Mononuclear cell (primary cell): ENCODE results near the gene PRIM2. TPM values are rescaled to one million over a fixed set of nuclear protein-coding genes. Genes with fewer than 3 reads are reported as not detected.
"Not testable (repeated sequence)": the region's sequence is repeated elsewhere in the genome, so short reads cannot be mapped to it uniquely, and the experiment has no call there.

ENCODE experiments used
- H3K27me3 ChIP-seq: 2 replicates; pipeline ENCODE4 v1.6.0; 2011; ENCODE audit warnings: low read length, control low read depth; ENCODE audit not compliant: insufficient read depth
- H3K4me1 ChIP-seq: 2 replicates; pipeline ENCODE4 v1.5.1; 2011; ENCODE audit warnings: mild to moderate bottlenecking, low read length, control low read depth; ENCODE audit not compliant: insufficient read depth
- H3K4me3 ChIP-seq: 2 replicates; pipeline ENCODE4 v1.5.1; 2011; ENCODE audit warnings: mild to moderate bottlenecking, low read length, moderate library complexity
- H3K9me3 ChIP-seq: 2 replicates; pipeline ENCODE4 v1.5.1; 2011; ENCODE audit warnings: low read depth, mild to moderate bottlenecking, control low read depth, low read length
- total RNA-seq: library from RNA; depleted of rRNA; stranded (reverse); fragments of >200 nt; gene quantifications from one replicate; pipeline ENCODE4 v1.2.3, GENCODE V29; 2012

Gene PRIM2
- 11.3 TPM for total RNA-seq

DNA sequence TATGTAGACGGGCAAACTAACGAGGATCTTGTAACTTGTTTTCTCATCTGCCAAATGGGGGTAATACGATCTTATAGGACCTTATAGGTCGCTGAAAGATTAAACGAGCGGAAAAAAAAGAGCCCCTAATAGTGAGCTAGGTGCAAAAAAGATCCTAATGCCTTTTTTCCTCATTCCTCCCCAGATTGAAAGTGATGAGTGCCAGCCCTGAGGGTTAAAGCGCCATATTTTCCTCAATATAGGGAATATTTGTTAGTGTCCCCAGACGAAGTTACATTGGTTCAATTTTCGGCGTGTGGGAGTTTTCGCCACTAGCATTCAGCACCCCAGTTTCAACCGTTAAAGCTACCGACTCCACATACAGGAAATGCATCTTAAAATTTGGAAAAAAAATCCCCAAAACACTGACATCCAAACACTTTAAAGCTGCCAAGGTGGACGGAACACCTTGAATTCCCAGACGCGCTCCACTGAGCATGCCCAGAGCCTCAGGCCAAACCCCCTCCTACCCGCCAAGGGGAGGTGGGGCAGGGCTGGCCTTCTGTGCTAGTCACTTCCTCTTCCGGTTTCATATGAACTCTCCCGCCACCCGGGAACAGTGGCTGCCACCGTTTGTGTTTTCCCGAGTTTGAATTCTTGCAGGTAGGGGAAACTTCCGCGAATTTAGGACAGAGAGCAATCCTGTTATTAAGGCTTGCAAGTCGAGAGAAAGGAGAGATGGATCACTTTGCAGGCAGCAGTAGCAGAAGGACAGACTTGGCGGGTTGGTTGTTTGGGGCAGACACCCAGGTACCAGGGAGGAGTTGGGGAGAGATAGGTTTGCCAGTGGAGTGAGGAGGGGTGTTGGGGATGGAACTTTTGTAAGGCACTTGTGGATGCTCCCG is at the start of gene PRIM2:
Gene PRIM2 (plus strand): TSS at position 571 of the 884 bp plus-strand sequence. CDS start 816 bp downstream, outside the sequence.
- Histone ChIP-seq H3K27me3 (peaks cover 4% of the 10 kb centered on the region), H3K4me1 (peaks cover 19% of the 10 kb centered on the region), H3K4me3 (peak within 1 kb of the TSS; percentile 71), H3K9me3 (no peaks in the 10 kb centered on the region)

DNA sequence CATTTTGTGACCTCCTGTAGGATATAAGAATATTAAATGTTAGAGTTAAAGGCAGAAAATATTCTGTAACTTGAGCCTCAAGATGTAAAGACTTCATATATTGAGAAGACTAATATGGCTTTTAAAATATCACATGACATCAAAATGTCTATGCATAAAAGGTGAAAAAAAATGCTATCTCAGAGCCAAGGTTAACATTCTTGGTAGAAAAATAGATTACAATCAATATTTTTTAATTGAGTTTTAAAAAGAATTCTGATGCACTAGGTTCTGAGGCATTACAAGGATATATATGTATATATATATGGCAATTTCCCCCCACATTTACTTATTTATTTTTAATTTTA is 49.2 kb upstream of the PRIM2 start:
- Histone ChIP-seq H3K4me1 (no peaks in the 10 kb centered on the region), H3K4me3 (no peak overlapping the region), H3K27me3 (no peaks in the 10 kb centered on the region), H3K9me3 (no peaks in the 10 kb centered on the region)

DNA sequence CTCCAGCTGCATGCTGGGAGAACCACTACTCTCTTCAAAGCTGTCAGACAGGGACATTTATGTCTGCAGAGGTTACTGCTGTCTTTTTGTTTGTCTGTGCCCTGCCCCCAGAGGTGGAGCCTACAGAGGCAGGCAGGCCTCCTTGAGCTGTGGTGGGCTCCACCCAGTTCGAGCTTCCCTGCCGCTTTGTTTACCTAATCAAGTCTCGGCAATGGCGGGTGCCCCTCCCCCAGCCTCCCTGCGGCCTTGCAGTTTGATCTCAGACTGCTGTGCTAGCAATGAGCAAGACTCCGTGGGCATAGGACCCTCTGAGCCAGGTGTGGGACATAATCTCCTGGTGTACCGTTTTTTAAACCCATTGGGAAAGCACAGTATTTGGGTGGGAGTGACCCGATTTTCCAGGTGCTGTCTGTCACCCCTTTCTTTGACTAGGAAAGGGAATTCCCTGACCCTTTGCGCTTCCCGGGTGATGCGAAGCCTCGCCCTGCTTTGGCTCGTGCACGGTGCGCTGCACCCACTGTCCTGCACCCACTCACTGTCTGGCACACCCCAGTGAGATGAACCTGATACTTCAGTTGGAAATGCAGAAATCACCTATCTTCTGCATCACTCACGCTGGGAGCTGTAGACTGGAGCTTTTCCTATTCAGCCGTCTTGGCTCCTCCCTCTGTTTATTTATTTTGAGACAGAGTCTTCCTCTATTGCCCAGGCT is 43.2 kb upstream of the PRIM2 start:
- not testable (repeated sequence) for H3K27me3 ChIP-seq, H3K4me1 ChIP-seq, H3K4me3 ChIP-seq, H3K9me3 ChIP-seq

GRCh38 chr6:57275384-57275783 is 42.0 kb upstream of the PRIM2 start:
- no peaks in the 10 kb centered on the region for H3K9me3 ChIP-seq
- no peaks in the 10 kb centered on the region for H3K4me1 ChIP-seq
- H3K27me3 ChIP-seq = peaks cover 2% of the 10 kb centered on the region
- no peak overlapping the region for H3K4me3 ChIP-seq

GRCh38 chr6:57276946-57277345 is 40.5 kb upstream of the PRIM2 start:
- Histone ChIP-seq H3K4me1 (no peaks in the 10 kb centered on the region), H3K27me3 (peaks cover 2% of the 10 kb centered on the region), H3K4me3 (no peak overlapping the region), H3K9me3 (no peaks in the 10 kb centered on the region)

DNA sequence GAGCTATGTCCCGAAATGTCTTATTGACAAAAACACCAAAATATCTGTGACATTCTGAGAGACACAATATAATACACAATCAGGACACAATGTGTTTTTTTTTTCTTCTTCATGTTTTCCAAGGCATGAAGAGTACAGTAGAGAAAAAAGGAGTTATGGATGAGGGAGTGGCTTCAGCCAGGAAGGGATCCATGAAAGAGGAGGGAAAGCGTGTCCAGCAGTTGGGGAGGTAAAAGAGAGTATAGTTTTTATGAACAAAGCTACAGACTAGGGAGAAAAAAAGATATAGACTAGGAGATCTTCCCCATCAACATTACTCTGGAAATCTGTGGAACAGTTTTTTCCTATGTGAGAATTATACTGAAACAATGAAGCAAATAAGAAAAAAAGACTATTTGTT is 38.9 kb upstream of the PRIM2 start:
- Histone ChIP-seq H3K9me3 (no peaks in the 10 kb centered on the region), H3K4me1 (no peaks in the 10 kb centered on the region), H3K27me3 (peaks cover 2% of the 10 kb centered on the region), H3K4me3 (no peak overlapping the region)

DNA sequence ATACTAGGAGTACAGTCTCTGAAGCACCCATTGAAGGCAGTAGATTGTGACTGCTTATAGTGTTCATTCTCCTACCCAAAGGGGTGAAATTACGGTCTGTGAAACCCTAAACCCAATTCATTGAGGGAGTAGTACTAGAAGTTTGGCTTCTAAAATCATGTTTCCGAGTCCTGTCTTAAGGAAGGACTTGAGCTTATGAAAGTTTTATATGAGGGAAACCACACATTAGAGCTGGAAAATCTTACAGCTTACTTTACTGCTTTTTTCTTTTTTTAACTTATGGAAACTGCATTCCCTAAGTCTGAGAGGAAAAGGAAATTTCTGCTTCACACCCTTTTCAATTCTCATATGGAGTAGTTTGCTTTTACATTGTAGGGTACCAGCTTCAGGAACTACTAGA is 38.4 kb upstream of the PRIM2 start:
- H3K9me3 ChIP-seq = no peaks in the 10 kb centered on the region
- H3K4me1 ChIP-seq = no peaks in the 10 kb centered on the region
- peaks cover 2% of the 10 kb centered on the region for H3K27me3 ChIP-seq
- no peak overlapping the region for H3K4me3 ChIP-seq

- Histone ChIP-seq H3K27me3 (peaks cover 2% of the 10 kb centered on the region), H3K4me3 (no peak overlapping the region), H3K9me3 (no peaks in the 10 kb centered on the region), H3K4me1 (no peaks in the 10 kb centered on the region)
Measured at GRCh38 chr6:57283106-57283505, 34.3 kb upstream of the PRIM2 start.

- no peaks in the 10 kb centered on the region for H3K9me3 ChIP-seq
- no peaks in the 10 kb centered on the region for H3K27me3 ChIP-seq
- no peak overlapping the region for H3K4me3 ChIP-seq
- H3K4me1 ChIP-seq = no peaks in the 10 kb centered on the region
Measured at GRCh38 chr6:57283911-57284455, 33.4 kb upstream of the PRIM2 start.

DNA sequence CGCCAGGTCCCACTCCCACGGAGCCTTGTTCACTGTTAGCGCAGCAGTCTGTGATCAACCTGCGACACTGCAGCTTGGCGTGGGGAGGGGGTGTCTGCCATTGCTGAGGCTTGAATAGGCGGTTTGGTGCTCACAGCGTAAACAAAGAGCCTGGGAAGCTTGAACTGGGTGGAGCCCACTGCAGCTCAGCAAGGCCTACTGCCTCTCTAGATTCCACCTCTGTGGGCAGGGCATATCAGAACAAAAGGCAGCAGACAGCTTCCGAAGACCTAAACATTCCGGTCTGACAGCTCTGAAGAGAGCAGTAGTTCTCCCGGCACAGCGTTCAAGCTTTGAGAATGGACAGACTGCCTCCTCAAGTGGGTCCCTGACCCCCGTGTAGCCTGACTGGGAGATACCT is 29.3 kb upstream of the PRIM2 start:
- not testable (repeated sequence) for H3K4me1 ChIP-seq, H3K27me3 ChIP-seq, H3K4me3 ChIP-seq, H3K9me3 ChIP-seq

DNA sequence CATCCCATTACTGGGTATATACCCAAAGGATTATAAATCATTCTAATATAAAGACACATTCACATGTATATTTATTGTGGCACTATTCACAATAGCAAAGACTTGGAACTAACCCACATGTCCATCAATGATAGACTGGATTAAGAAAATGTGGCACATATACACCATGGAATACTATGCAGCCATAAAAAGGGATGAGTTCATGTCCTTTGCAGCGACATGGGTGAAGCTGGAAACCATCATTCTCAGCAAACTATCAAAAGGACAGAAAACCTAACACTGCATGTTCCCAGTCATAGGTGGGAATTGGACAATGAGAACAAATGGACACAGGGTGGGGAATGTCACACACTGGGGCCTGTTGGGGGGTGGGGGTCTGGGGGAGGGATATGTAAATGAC is 24.0 kb upstream of the PRIM2 start:
- not testable (repeated sequence) for H3K9me3 ChIP-seq, H3K27me3 ChIP-seq, H3K4me1 ChIP-seq, H3K4me3 ChIP-seq

GRCh38 chr6:57294862-57295445 is 22.5 kb upstream of the PRIM2 start:
- Histone ChIP-seq H3K9me3 (no peaks in the 10 kb centered on the region), H3K4me3 (no peak overlapping the region), H3K27me3 (no peaks in the 10 kb centered on the region), H3K4me1 (no peaks in the 10 kb centered on the region)

DNA sequence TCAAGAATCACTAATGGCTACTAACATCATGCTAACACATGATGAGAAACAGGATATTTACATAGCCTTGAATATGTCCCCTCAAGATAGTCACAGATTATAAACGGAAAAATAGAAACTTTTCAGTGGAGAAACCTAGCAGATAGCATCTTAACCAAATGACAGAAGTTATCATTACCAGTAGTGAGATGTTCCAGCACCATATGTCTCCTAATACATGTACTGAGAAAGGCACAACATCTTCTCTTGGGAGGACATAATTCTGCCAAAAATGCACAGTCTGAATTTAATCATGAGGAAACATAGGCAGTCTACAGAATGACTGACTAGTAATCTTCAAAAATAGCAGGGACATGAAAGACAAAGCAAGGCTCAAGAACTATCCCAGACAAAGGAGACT is 19.9 kb upstream of the PRIM2 start:
- Histone ChIP-seq H3K27me3 (no peaks in the 10 kb centered on the region), H3K9me3 (no peaks in the 10 kb centered on the region), H3K4me1 (no peaks in the 10 kb centered on the region), H3K4me3 (no peak overlapping the region)

DNA sequence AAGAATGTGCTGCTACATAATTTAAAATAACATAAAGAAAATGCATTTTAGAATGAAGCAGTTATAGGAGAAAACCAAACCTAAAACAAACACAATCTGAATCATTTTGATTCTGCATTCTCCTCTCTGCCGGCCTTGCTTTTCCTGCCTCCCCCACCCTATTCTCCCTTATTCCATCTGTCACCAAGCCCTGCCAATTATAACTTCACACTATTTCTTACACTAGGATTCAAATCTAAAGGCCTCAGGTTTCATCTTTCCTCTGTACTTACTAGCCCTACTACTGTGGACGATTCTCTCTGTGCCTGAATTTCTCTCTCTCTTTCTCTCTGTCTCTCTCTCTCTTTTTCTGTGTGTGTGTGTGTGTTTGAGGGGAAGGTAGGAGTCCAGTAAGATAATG is 18.7 kb upstream of the PRIM2 start:
- no peaks in the 10 kb centered on the region for H3K4me1 ChIP-seq
- H3K9me3 ChIP-seq = no peaks in the 10 kb centered on the region
- no peaks in the 10 kb centered on the region for H3K27me3 ChIP-seq

GRCh38 chr6:57301757-57302156 is 15.7 kb upstream of the PRIM2 start:
- no peak overlapping the region for H3K4me3 ChIP-seq
- H3K4me1 ChIP-seq = no peaks in the 10 kb centered on the region
- no peaks in the 10 kb centered on the region for H3K9me3 ChIP-seq
- no peaks in the 10 kb centered on the region for H3K27me3 ChIP-seq

More for the DNA sequence above, 18.7 kb upstream of the PRIM2 start:
- H3K4me3 ChIP-seq = no peak overlapping the region
